ENCODE measurements around the gene UBQLN2.

GRCh38 chrX:56615282-56615681 lies 51.9 kb downstream of the UBQLN2 start:
- TF ChIP-seq CTCF (IDR thresholded peaks at IDR 0.05; ENCODE audit: low read length), result no peak
- no peak for TF ChIP-seq EZH2 (IDR thresholded peaks at IDR 0.05; ENCODE audit: borderline replicate concordance, low read length)

Measured in OCI-LY1 (cell line).